ENCODE measurements around the gene CNNM2.

DNA sequence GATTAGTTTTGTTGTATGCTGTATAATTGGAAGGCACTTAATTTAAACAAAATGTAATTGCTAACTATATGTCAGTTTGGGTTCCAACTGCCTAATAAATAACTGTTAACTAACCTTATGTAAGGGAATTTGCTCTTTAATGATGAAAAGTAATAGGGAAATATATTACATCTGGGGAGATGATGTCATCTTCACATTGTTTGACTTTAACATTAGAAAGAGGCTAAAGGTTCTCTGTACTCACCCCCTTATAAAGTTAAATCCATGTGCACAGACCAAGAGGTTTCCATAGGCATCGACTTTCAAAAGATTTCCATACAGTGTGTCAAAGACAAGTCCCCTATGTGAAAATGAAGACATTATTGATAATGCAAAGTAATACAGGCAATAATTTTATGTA is 187.4 kb downstream of the CNNM2 start:
- TF ChIP-seq, protein P1, sequence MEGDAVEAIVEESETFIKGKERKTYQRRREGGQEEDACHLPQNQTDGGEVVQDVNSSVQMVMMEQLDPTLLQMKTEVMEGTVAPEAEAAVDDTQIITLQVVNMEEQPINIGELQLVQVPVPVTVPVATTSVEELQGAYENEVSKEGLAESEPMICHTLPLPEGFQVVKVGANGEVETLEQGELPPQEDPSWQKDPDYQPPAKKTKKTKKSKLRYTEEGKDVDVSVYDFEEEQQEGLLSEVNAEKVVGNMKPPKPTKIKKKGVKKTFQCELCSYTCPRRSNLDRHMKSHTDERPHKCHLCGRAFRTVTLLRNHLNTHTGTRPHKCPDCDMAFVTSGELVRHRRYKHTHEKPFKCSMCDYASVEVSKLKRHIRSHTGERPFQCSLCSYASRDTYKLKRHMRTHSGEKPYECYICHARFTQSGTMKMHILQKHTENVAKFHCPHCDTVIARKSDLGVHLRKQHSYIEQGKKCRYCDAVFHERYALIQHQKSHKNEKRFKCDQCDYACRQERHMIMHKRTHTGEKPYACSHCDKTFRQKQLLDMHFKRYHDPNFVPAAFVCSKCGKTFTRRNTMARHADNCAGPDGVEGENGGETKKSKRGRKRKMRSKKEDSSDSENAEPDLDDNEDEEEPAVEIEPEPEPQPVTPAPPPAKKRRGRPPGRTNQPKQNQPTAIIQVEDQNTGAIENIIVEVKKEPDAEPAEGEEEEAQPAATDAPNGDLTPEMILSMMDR (conservative IDR thresholded peaks at IDR 0.05; ENCODE audit: low read depth, low read length) = no peak
- no peak for TF ChIP-seq EZH2phosphoT487 (IDR thresholded peaks at IDR 0.05; ENCODE audit: borderline replicate concordance, low read length)
- TF ChIP-seq EZH2 (IDR thresholded peaks at IDR 0.05; ENCODE audit: low read length, unreplicated experiment) = no peak
